GM13976 (cell line): Measurements from ENCODE around the gene ARID2.

ENCODE experiments used
- DNase-seq: peaks from one replicate; pipeline ENCODE4 v3.0.0; 2012; ENCODE audit warnings: low spot score
- CTCF ChIP-seq: IDR thresholded peaks from 2 replicates; pipeline ENCODE4 v1.5.1; 2012; ENCODE audit warnings: borderline replicate concordance, mild to moderate bottlenecking; ENCODE audit not compliant: insufficient read depth; ENCODE audit errors: extremely low read depth, missing control alignments, control extremely low read depth
- in situ Hi-C: fragments of 300-500 bp; cut with MboI; formaldehyde crosslinking; loops from one replicate; pipeline ENCODE4 v1.12.0; 2022; ENCODE audit warnings: low sequenced_read_pairs, mixed read lengths, inconsistent platforms; ENCODE audit not compliant: unreplicated experiment

Gene ARID2

GRCh38 chr12:45939759-45940158, 210.3 kb downstream of the ARID2 start:
- DNase-seq, result no peak
- TF ChIP-seq CTCF, result no peak
- in situ Hi-C loops, result no loop called here

DNA sequence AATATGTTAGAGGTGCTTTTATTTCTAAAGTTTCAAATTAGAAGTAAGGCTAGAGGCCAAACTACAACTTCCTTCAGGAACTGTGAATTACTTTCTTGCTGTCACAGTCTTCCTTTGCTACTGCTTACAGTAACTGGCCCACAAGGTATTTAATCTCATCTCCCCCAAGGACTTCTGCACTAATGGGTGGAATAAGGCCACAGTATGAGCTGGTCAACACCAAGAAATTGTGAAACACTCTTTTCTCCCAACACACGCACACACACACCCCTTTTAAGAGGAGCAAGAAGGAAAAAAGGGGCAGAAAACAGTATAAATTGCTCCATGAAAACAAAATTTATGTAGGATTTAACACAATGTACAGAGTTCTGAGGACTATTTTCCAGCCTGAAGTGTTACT, 215.3 kb downstream of the ARID2 start:
- TF ChIP-seq CTCF, result no peak
- in situ Hi-C loops, result no loop called here
- no peak for DNase-seq

GRCh38 chr12:45946435-45946834, 216.9 kb downstream of the ARID2 start:
- no peak for TF ChIP-seq CTCF
- in situ Hi-C loops, result no loop called here
- no peak for DNase-seq

DNA sequence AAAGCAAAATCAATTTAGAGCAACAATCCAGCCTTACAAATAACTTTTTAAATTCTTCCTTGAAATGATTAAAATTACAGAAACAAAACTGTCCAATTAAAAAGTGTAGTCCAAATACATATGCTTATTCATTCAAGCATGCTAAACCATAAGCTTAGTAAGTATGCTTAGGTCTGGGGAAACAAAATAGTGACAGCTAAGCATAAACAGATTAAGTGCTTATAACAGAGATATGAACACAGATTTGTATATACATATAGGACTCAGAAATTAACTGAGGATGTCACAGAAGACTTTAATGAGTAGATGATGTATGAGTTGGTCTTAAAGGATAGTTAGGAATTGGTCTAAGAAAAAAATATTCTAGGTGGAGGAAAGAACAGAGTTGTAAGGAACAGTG, 219.0 kb downstream of the ARID2 start:
- in situ Hi-C loops, result no loop called here
- no peak for DNase-seq
- no peak for TF ChIP-seq CTCF
